ENCODE results near the gene TLCD2.
"Not testable (repeated sequence)": the region's sequence is repeated elsewhere in the genome, so short reads cannot be mapped to it uniquely, and the experiment has no call there.

TLCD2 gene

GRCh38 chr17:1735418-1735817 is 25.2 kb upstream of the TLCD2 start:
- DNase-seq, result no peak

GRCh38 chr17:1733759-1734158 is 23.6 kb upstream of the TLCD2 start:
- DNase-seq, result no peak

- DNase-seq, result no peak
Observed at GRCh38 chr17:1732833-1733321, 22.7 kb upstream of the TLCD2 start.

GRCh38 chr17:1732241-1732832 is 22.2 kb upstream of the TLCD2 start:
- DNase-seq, result no peak

- no peak for DNase-seq
Observed at GRCh38 chr17:1731194-1731506, 21.0 kb upstream of the TLCD2 start.

- DNase-seq, result no peak
Observed at GRCh38 chr17:1730326-1731193, 20.4 kb upstream of the TLCD2 start.

- no peak for DNase-seq
Observed at GRCh38 chr17:1729966-1730325, 19.8 kb upstream of the TLCD2 start.

GRCh38 chr17:1727876-1728630 is 17.9 kb upstream of the TLCD2 start:
- DNase-seq, result no peak

GRCh38 chr17:1727258-1727789 is 17.1 kb upstream of the TLCD2 start:
- no peak for DNase-seq

GRCh38 chr17:1726626-1727257 is 16.6 kb upstream of the TLCD2 start:
- DNase-seq, result no peak

GRCh38 chr17:1725642-1726511 is 15.7 kb upstream of the TLCD2 start:
- DNase-seq, result no peak

GRCh38 chr17:1724869-1725641 is 14.9 kb upstream of the TLCD2 start:
- no peak for DNase-seq

- DNase-seq, result peak; percentile 89
Observed at GRCh38 chr17:1724351-1724868, 14.2 kb upstream of the TLCD2 start, which contains the start of gene WDR81. TSS of gene WDR81 (plus strand) at chr17:1724704. CDS start at chr17:1724960, 256 bp downstream.

GRCh38 chr17:1722022-1722421 is 11.8 kb upstream of the TLCD2 start:
- not testable (repeated sequence) for DNase-seq

GRCh38 chr17:1720856-1721386 is 10.7 kb upstream of the TLCD2 start:
- DNase-seq, result peak; percentile 73

GRCh38 chr17:1718362-1719165 is 8.4 kb upstream of the TLCD2 start:
- DNase-seq, result no peak

- DNase-seq, result peak; percentile 75
Observed at GRCh38 chr17:1716912-1717695, 6.9 kb upstream of the TLCD2 start.

GRCh38 chr17:1716076-1716911 is 6.1 kb upstream of the TLCD2 start:
- DNase-seq, result peak; percentile 100
